Upper lobe of left lung (tissue), 6 donors: ENCODE data around the gene IL17RC. TPM values are rescaled to one million over a fixed set of nuclear protein-coding genes. Genes with fewer than 3 reads are reported as not detected.

ENCODE experiments used
- ATAC-seq, 2 donors: fragments of 200-7000 bp; cut with Tn5 transposase; one replicate each; pipeline ENCODE4 v1.9.1; 2022; ENCODE audit warnings: mild to moderate bottlenecking in 2 of 2, moderate library complexity in 2 of 2; ENCODE audit not compliant: low FRiP score in 2 of 2
- DNase-seq, 2 donors: peaks; one replicate each; pipeline ENCODE4 v3.0.0-alpha.2; 2019 to 2020
- H3K27ac ChIP-seq, 4 donors: fragments of 200-600 bp; sonication (generic); one replicate each; pipeline ENCODE4 v1.5.1; 2016 to 2019
- H3K27me3 ChIP-seq, 4 donors: fragments of 200-600 bp; sonication (generic); one replicate each; pipeline ENCODE4 v1.5.1; 2017 to 2019
- H3K36me3 ChIP-seq, 4 donors: fragments of 200-600 bp; sonication (generic); one replicate each; pipeline ENCODE4 v1.5.1; 2016 to 2019
- H3K4me1 ChIP-seq, 4 donors: fragments of 200-600 bp; sonication (generic); one replicate each; pipeline ENCODE4 v1.5.1; 2018 to 2019
- H3K4me3 ChIP-seq, 4 donors: fragments of 200-600 bp; sonication (generic); one replicate each; pipeline ENCODE4 v1.5.1; 2017 to 2019; ENCODE audit warnings: mild to moderate bottlenecking in 2 of 4, moderate library complexity in 1 of 4
- H3K9me3 ChIP-seq, 4 donors: fragments of 200-600 bp; sonication (generic); one replicate each; pipeline ENCODE4 v1.5.1; 2018 to 2019
- EP300 ChIP-seq, 4 donors: sonication (generic); formaldehyde crosslinking; IDR thresholded peaks; one replicate each; pipeline ENCODE4 v1.5.1; 2017; ENCODE audit warnings: antibody characterized with exemption in 4 of 4, control low read depth in 2 of 4
- POLR2A ChIP-seq, 4 donors: fragments of 450-650 bp; IDR thresholded peaks; one replicate each; pipeline ENCODE4 v1.5.1; 2016 to 2017; ENCODE audit warnings: antibody characterized with exemption in 4 of 4, mild to moderate bottlenecking in 2 of 4
- POLR2AphosphoS5 ChIP-seq, 2 donors: sonication (generic); formaldehyde crosslinking; IDR thresholded peaks; one replicate each; pipeline ENCODE4 v1.5.1; 2017; ENCODE audit warnings: antibody characterized with exemption in 2 of 2
- WGBS, 2 donors: methylation state at CpG; one replicate each; pipeline ENCODE4 v1.1.5; 2017 to 2018; 5-methylcytosine and 5-hydroxymethylcytosine counted together
- total RNA-seq, 6 donors: library from RNA; depleted of rRNA in 4 of 6; stranded (reverse); fragments of >200 nt in 4 of 6; gene quantifications; one replicate each; pipeline versions ENCODE4 v1.1.0 to v1.2.1, GENCODE V29; 2016 to 2021
- TF ChIP-seq, protein P1 (sequence below), 6 experiments: fragments of 450-650 bp in 4 of 6; fragments of 200-600 bp in 2 of 6; sonication (generic) in 2 of 6; IDR thresholded peaks; one replicate each; pipeline ENCODE4 v1.5.1; 2016 to 2019; ENCODE audit warnings: antibody characterized with exemption in 6 of 6
- donor health status: DM: no; HTN: no; CAD: no; lungs with moderate emphysema.
- donor health status: DM: no; HTN: yes; CAD: no; lungs with severe emphysema.

Gene IL17RC
- total RNA-seq, 6 donors from 2014 or later = 26.3 to 83.8 (median 32.9) TPM

DNA sequence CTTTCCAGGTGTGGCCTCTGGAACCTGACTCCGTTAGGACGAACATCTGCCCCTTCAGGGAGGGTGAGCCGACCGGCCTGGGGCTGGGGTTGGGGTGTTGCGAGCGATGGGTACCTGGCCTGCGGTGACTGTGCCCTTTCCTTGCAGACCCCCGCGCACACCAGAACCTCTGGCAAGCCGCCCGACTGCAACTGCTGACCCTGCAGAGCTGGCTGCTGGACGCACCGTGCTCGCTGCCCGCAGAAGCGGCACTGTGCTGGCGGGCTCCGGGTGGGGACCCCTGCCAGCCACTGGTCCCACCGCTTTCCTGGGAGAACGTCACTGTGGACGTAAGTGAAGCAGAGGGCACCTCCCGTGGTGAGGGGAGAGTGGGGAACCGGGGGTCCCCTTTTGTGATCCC, 11.3 kb downstream of the IL17RC start:
- ATAC-seq = no peak
- Histone ChIP-seq H3K27me3 (no peaks in the 10 kb centered on the region), H3K4me3 (no peak overlapping the region), H3K4me1 (peaks cover 6 to 13% (median 10%) of the 10 kb centered on the region in 4 donors), H3K27ac (no peak overlapping the region), H3K9me3 (no peaks in the 10 kb centered on the region), H3K36me3 (peaks cover 0 to 39% (median 4%) of the 10 kb centered on the region in 4 donors)
- WGBS, 2 donors = 94 to 98% methylated on average over 15 to 23 of the region's 23 CpGs
- TF ChIP-seq POLR2A (IDR thresholded peaks at IDR 0.05) = no peak
- TF ChIP-seq, protein P1, sequence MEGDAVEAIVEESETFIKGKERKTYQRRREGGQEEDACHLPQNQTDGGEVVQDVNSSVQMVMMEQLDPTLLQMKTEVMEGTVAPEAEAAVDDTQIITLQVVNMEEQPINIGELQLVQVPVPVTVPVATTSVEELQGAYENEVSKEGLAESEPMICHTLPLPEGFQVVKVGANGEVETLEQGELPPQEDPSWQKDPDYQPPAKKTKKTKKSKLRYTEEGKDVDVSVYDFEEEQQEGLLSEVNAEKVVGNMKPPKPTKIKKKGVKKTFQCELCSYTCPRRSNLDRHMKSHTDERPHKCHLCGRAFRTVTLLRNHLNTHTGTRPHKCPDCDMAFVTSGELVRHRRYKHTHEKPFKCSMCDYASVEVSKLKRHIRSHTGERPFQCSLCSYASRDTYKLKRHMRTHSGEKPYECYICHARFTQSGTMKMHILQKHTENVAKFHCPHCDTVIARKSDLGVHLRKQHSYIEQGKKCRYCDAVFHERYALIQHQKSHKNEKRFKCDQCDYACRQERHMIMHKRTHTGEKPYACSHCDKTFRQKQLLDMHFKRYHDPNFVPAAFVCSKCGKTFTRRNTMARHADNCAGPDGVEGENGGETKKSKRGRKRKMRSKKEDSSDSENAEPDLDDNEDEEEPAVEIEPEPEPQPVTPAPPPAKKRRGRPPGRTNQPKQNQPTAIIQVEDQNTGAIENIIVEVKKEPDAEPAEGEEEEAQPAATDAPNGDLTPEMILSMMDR (IDR thresholded peaks at IDR 0.05) = no peak
- TF ChIP-seq POLR2AphosphoS5 (IDR thresholded peaks at IDR 0.05) = no peak
- no peak for TF ChIP-seq EP300 (IDR thresholded peaks at IDR 0.05)
- DNase-seq = peak in 1 of 2 donors; percentile 83

DNA sequence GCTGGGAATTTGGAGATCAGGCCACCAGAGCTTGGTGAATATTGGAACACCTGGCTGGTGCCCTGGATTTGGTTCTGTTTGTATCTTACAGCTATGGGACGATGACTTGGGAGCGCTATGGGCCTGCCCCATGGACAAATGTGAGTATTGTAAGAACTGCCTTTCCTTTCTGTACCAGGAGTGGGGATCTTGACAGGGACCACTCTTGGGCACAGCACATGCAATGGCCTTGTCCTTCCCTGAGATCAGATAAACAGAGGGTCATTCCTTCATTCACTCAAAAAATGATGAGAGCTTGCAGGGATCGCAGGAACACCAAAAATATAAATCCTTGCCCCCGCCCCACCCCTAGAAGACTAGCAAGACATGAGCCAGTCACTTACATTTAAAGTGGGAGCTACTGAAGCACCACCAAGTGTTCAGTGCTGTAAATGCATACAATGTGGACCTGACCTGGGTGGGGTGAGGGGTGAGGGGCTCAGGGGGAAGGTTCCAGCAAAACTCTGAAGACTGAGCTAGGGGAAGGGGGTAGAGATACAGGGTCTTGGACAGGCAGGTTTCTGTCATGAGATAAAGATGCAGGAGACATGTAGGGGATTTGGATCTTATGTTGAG, 14.0 kb downstream of the IL17RC start:
- Histone ChIP-seq H3K9me3 (no peaks in the 10 kb centered on the region), H3K4me1 (peaks cover 22 to 33% (median 25%) of the 10 kb centered on the region in 4 donors), H3K36me3 (peaks cover 0 to 25% (median 4%) of the 10 kb centered on the region in 4 donors), H3K27me3 (no peaks in the 10 kb centered on the region), H3K4me3 (no peak overlapping the region), H3K27ac (no peak overlapping the region)
- TF ChIP-seq, protein P1 (IDR thresholded peaks at IDR 0.05) = no peak
- TF ChIP-seq POLR2AphosphoS5 (IDR thresholded peaks at IDR 0.05) (no peak), EP300 (IDR thresholded peaks at IDR 0.05) (no peak), POLR2A (IDR thresholded peaks at IDR 0.05) (no peak)
- 95 to 100% methylated on average over 4 of the region's 4 CpGs for WGBS, 2 donors
- ATAC-seq = no peak
- DNase-seq = no peak

DNA sequence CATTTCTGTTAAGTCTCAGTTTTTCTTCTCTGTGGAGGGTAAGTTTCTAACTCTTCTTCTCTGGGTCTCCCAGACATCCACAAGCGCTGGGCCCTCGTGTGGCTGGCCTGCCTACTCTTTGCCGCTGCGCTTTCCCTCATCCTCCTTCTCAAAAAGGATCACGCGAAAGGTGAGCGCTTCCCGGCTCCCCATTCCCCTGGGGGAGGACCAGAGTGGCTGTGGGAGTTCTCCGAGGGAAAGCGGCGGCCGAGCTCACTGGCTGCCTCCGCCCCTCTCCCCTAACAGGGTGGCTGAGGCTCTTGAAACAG, 15.6 kb downstream of the IL17RC start:
- H3K27ac ChIP-seq = peak overlapping the region; percentile 89 to 96 (median 94)
- H3K4me1 ChIP-seq = peaks cover 23 to 37% (median 28%) of the 10 kb centered on the region in 4 donors
- H3K4me3 ChIP-seq = peak overlapping the region; percentile 45 to 96 (median 64)
- no peaks in the 10 kb centered on the region for H3K27me3 ChIP-seq
- ATAC-seq = no peak
- WGBS, 2 donors = 0 to 14% methylated on average over 8 to 13 of the region's 13 CpGs
- no peak for DNase-seq
- H3K36me3 ChIP-seq = peaks cover 0 to 36% (median 5%) of the 10 kb centered on the region in 4 donors
- H3K9me3 ChIP-seq = no peaks in the 10 kb centered on the region
- TF ChIP-seq EP300 (IDR thresholded peaks at IDR 0.05) (no peak), POLR2AphosphoS5 (IDR thresholded peaks at IDR 0.05) (peak in 1 of 2 donors; percentile 54)

DNA sequence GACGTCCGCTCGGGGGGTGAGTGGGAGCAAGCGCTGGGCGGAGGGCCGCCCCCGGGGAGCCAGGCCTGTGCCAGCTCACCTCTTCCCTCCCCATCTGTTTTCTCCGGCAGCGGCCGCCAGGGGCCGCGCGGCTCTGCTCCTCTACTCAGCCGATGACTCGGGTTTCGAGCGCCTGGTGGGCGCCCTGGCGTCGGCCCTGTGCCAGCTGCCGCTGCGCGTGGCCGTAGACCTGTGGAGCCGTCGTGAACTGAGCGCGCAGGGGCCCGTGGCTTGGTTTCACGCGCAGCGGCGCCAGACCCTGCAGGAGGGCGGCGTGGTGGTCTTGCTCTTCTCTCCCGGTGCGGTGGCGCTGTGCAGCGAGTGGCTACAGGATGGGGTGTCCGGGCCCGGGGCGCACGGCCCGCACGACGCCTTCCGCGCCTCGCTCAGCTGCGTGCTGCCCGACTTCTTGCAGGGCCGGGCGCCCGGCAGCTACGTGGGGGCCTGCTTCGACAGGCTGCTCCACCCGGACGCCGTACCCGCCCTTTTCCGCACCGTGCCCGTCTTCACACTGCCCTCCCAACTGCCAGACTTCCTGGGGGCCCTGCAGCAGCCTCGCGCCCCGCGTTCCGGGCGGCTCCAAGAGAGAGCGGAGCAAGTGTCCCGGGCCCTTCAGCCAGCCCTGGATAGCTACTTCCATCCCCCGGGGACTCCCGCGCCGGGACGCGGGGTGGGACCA, 16.1 kb downstream of the IL17RC start:
- WGBS, 2 donors = 0% methylated on average over 22 to 36 of the region's 77 CpGs
- peaks cover 23 to 37% (median 28%) of the 10 kb centered on the region in 4 donors for H3K4me1 ChIP-seq
- peak overlapping the region; percentile 45 to 96 (median 64) for H3K4me3 ChIP-seq
- peaks cover 0 to 40% (median 7%) of the 10 kb centered on the region in 4 donors for H3K36me3 ChIP-seq
- no peaks in the 10 kb centered on the region for H3K27me3 ChIP-seq
- TF ChIP-seq POLR2A (IDR thresholded peaks at IDR 0.05) (peak in 1 of 4 donors; percentile 6), POLR2AphosphoS5 (IDR thresholded peaks at IDR 0.05) (peak in 1 of 2 donors; percentile 3), EP300 (IDR thresholded peaks at IDR 0.05) (no peak)
- TF ChIP-seq, protein P1 (IDR thresholded peaks at IDR 0.05) = peak; percentile 76 to 94 (median 94)
- ATAC-seq = peak; percentile 88 to 91
- peak; percentile 89 to 98 for DNase-seq
- H3K27ac ChIP-seq = peak overlapping the region; percentile 89 to 96 (median 94)
- no peaks in the 10 kb centered on the region for H3K9me3 ChIP-seq

DNA sequence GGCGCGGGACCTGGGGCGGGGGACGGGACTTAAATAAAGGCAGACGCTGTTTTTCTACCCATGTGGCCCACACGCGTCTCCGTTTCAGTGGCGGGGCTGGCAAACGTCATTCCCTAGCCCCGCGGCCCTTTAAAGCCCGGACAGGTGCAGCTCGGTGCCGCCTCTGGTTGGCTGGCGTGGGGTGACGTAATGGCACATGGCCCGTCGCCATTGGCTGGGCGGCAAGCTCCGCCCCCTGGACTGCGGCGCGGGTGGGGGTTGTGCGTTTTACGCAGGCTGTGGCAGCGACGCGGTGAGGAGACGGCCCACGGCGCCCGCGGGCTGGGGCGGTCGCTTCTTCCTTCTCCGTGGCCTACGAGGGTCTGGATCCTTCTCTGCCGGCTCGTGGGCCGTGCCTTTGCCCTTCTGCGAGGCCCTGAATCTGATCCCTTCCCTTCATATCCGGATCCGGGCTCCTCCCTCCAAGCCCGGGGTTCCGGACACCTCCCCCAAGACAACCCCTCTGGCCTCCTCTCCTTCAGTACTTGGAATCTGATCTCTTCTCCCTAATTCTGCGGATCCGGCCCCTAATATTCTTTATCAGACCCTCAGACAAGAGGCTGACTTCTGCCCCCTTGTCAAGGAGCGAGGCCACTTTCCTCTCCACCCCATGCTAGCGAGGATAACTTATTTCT, 16.8 kb downstream of the IL17RC start, which contains the start of gene CRELD1:
TSS of gene CRELD1 (plus strand) at position 274 of the 674 bp plus-strand sequence. CDS start 605 bp downstream, outside the sequence.
- Histone ChIP-seq H3K36me3 (peaks cover 0 to 37% (median 4%) of the 10 kb centered on the region in 4 donors), H3K27ac (peak within 1 kb of the TSS; percentile 89 to 96 (median 94)), H3K9me3 (no peaks in the 10 kb centered on the region), H3K27me3 (no peaks in the 10 kb centered on the region), H3K4me1 (peaks cover 23 to 37% (median 28%) of the 10 kb centered on the region in 4 donors), H3K4me3 (peak within 1 kb of the TSS; percentile 64 to 96 (median 68))
- TF ChIP-seq POLR2AphosphoS5 (IDR thresholded peaks at IDR 0.05) (peak; percentile 90 to 93), EP300 (IDR thresholded peaks at IDR 0.05) (peak in 1 of 4 donors; percentile 46), POLR2A (IDR thresholded peaks at IDR 0.05) (peak; percentile 59 to 93 (median 84))
- TF ChIP-seq, protein P1 (IDR thresholded peaks at IDR 0.05) = peak in 1 of 6 experiments; percentile 4
- ATAC-seq = peak; percentile 97 to 98
- peak; percentile 97 to 99 for DNase-seq
- WGBS, 2 donors = 0 to 1% methylated on average over 18 to 41 of the region's 50 CpGs
